SK-N-SH (cell line): ENCODE measurements around the gene RNF40. TPM values are rescaled to one million over a fixed set of nuclear protein-coding genes. Genes with fewer than 3 reads are reported as not detected.

Experiments used
- CTCF ChIA-PET: fragments of 300-600, 350-600 bp; formaldehyde crosslinking; extraction: SDS; loops from one replicate; lab custom pipeline; 2021; lab: Yijun Ruan, JAX
- POLR2A ChIA-PET: fragments of 350-600 bp; sonication (Branson Sonifier 250); formaldehyde crosslinking; extraction: SDS; loops from one replicate; lab custom pipeline; 2020; ENCODE audit warnings: antibody characterized with exemption, inconsistent platforms; lab: Yijun Ruan, JAX
- DNase-seq: peaks from one replicate; pipeline ENCODE4 v3.0.0; 2012
- H2AFZ ChIP-seq: fragments of 200-600 bp; sonication (generic); 2 replicates; pipeline ENCODE4 v1.8.1; 2016; ENCODE audit warnings: antibody characterized with exemption, mild to moderate bottlenecking, low read depth
- H3F3A ChIP-seq: fragments of 200-600 bp; sonication (generic); replicated peaks from 2 replicates; pipeline ENCODE3; 2016; ENCODE audit warnings: antibody characterized with exemption, mild to moderate bottlenecking; ENCODE audit not compliant: insufficient read depth
- H3K27ac ChIP-seq, 2 experiments: fragments of 200-500 bp in 1 of 2; fragments of 200-600 bp in 1 of 2; sonication (Bioruptor generic) in 1 of 2; sonication (generic), shearing (Covaris generic) in 1 of 2; 2 replicates each; pipeline versions ENCODE4 v1.5.1 to v1.6.1; 2014 to 2016; ENCODE audit warnings: low read depth in 2 of 2, inconsistent platforms in 1 of 2, low read length in 1 of 2, mild to moderate bottlenecking in 1 of 2, mixed read lengths in 1 of 2
- H3K27me3 ChIP-seq: fragments of 200-600 bp; sonication (generic), shearing (Covaris generic); 2 replicates; pipeline ENCODE4 v1.6.1; 2016; ENCODE audit warnings: mixed run types; ENCODE audit not compliant: insufficient read depth
- H3K36me3 ChIP-seq, 2 experiments: fragments of 200-500 bp in 1 of 2; fragments of 200-600 bp in 1 of 2; sonication (Bioruptor generic) in 1 of 2; sonication (generic) in 1 of 2; replicated peaks in 1 of 2; 2 replicates each; pipeline versions ENCODE3 to v1.5.1; 2014 to 2016; ENCODE audit warnings: low read length in 1 of 2, mild to moderate bottlenecking in 1 of 2; ENCODE audit not compliant: insufficient read depth in 2 of 2, control insufficient read depth in 1 of 2
- H3K4me1 ChIP-seq, 2 experiments: fragments of 200-500 bp in 1 of 2; fragments of 200-600 bp in 1 of 2; sonication (Bioruptor generic) in 1 of 2; sonication (generic), shearing (Covaris generic) in 1 of 2; 2 replicates each; pipeline versions ENCODE4 v1.5.1 to v1.6.1; 2014 to 2016; ENCODE audit warnings: low read depth in 1 of 2, low read length in 1 of 2, mixed run types in 1 of 2; ENCODE audit not compliant: insufficient read depth in 2 of 2, control insufficient read depth in 1 of 2
- H3K4me2 ChIP-seq: fragments of 200-600 bp; sonication (generic), shearing (Covaris generic); 2 replicates; pipeline ENCODE4 v1.6.1; 2017; ENCODE audit warnings: mixed run types
- H3K4me3 ChIP-seq, 2 experiments: fragments of 200-500 bp in 1 of 2; fragments of 200-600 bp in 1 of 2; sonication (Bioruptor generic) in 1 of 2; sonication (generic), shearing (Covaris generic) in 1 of 2; 2 replicates each; pipeline versions ENCODE4 v1.5.1 to v1.8.1; 2014 to 2016; ENCODE audit warnings: low read depth in 2 of 2, inconsistent platforms in 1 of 2, low read length in 1 of 2, mild to moderate bottlenecking in 1 of 2, mixed read lengths in 1 of 2, moderate library complexity in 1 of 2
- H3K79me2 ChIP-seq: fragments of 200-600 bp; sonication (generic); 2 replicates; pipeline ENCODE4 v1.8.1; 2017; ENCODE audit warnings: mild to moderate bottlenecking; ENCODE audit not compliant: insufficient read depth
- H3K9ac ChIP-seq: fragments of 200-600 bp; sonication (generic); 2 replicates; pipeline ENCODE4 v1.6.1; 2017; ENCODE audit warnings: mixed run types
- H3K9me2 ChIP-seq: fragments of 200-600 bp; sonication (generic); 2 replicates; pipeline ENCODE4 v1.6.1; 2017; ENCODE audit warnings: mixed run types
- H3K9me3 ChIP-seq: fragments of 200-600 bp; sonication (generic); 2 replicates; pipeline ENCODE4 v1.6.1; 2017; ENCODE audit warnings: mixed run types, mild to moderate bottlenecking, moderate library complexity
- H4K20me1 ChIP-seq: fragments of 200-600 bp; sonication (generic); 2 replicates; pipeline ENCODE4 v1.6.1; 2017; ENCODE audit warnings: mild to moderate bottlenecking, mixed run types; ENCODE audit not compliant: insufficient read depth
- FOXM1 ChIP-seq: IDR thresholded peaks from 2 replicates; pipeline ENCODE4 v1.4.0; 2012; ENCODE audit warnings: low read depth, mild to moderate bottlenecking
- GABPA ChIP-seq: IDR thresholded peaks from 2 replicates; pipeline ENCODE4 v1.4.0; 2012; ENCODE audit warnings: low read depth, mild to moderate bottlenecking
- MEF2A ChIP-seq: IDR thresholded peaks from 2 replicates; pipeline ENCODE4 v1.4.0; 2012; ENCODE audit warnings: low read depth, borderline replicate concordance
- MXI1 ChIP-seq: IDR thresholded peaks from 2 replicates; pipeline ENCODE4 v1.6.1; 2012; ENCODE audit warnings: mild to moderate bottlenecking, low read depth, low read length, improper control_type of control experiment
- NFIC ChIP-seq: IDR thresholded peaks from 2 replicates; pipeline ENCODE4 v1.4.0; 2012; ENCODE audit warnings: borderline replicate concordance
- NRF1 ChIP-seq: IDR thresholded peaks from 2 replicates; pipeline ENCODE4 v1.6.1; 2012; ENCODE audit warnings: low read depth, mild to moderate bottlenecking, low read length
- POLR2AphosphoS5 ChIP-seq: IDR thresholded peaks from 2 replicates; pipeline ENCODE4 v1.6.1; 2012; ENCODE audit warnings: low read depth, low read length
- RAD21 ChIP-seq: IDR thresholded peaks from 2 replicates; pipeline ENCODE4 v1.6.1; 2012; ENCODE audit warnings: mild to moderate bottlenecking, low read length
- RFX5 ChIP-seq: IDR thresholded peaks from 2 replicates; pipeline ENCODE4 v1.6.1; 2012; ENCODE audit warnings: mild to moderate bottlenecking, improper control_type of control experiment, low read length
- SMC3 ChIP-seq: IDR thresholded peaks from 2 replicates; pipeline ENCODE4 v1.6.1; 2012; ENCODE audit warnings: low read depth, low read length, improper control_type of control experiment
- WGBS: methylation state at CpG from one replicate; pipeline ENCODE4 v1.1.6; 2017; ENCODE audit warnings: low lambda C conversion rate; 5-methylcytosine and 5-hydroxymethylcytosine counted together
- polyA plus RNA-seq, 3 experiments: library from polyadenylated mRNA; depleted of rRNA; stranded (reverse); fragments of >200 nt; gene quantifications; 2 replicates each; pipeline ENCODE4 v1.2.3, GENCODE V29; 2012
- TF ChIP-seq, protein P1 (sequence below): fragments of 200-600 bp; sonication (generic); IDR thresholded peaks from 2 replicates; pipeline ENCODE4 v1.6.1; 2017; ENCODE audit warnings: antibody characterized with exemption, mild to moderate bottlenecking, moderate library complexity
- TF ChIP-seq, protein P2 (sequence below): IDR thresholded peaks from 2 replicates; pipeline ENCODE4 v1.4.0; 2012; ENCODE audit warnings: low read depth, borderline replicate concordance
- TF ChIP-seq, protein P3 (sequence below): fragments of 150-350 bp; IDR thresholded peaks from 2 replicates; pipeline ENCODE4 v1.6.1; 2016; ENCODE audit warnings: mild to moderate bottlenecking, low read depth, low read length
- TF ChIP-seq, protein P4 (sequence below): fragments of 150-350 bp; IDR thresholded peaks from 2 replicates; pipeline ENCODE4 v1.6.1; 2017; ENCODE audit warnings: antibody characterized with exemption, low read length, low read depth, borderline replicate concordance
- TF ChIP-seq, protein P5 (sequence below): IDR thresholded peaks from 2 replicates; pipeline ENCODE4; 2012
- TF ChIP-seq, protein P6 (sequence below): IDR thresholded peaks from 2 replicates; pipeline ENCODE4 v1.4.0; 2012; ENCODE audit warnings: low read depth, borderline replicate concordance

RNF40 gene
- polyA plus RNA-seq, 1 of the 3 experiments (the other 2 are of a cell fraction): 49.8 TPM

DNA sequence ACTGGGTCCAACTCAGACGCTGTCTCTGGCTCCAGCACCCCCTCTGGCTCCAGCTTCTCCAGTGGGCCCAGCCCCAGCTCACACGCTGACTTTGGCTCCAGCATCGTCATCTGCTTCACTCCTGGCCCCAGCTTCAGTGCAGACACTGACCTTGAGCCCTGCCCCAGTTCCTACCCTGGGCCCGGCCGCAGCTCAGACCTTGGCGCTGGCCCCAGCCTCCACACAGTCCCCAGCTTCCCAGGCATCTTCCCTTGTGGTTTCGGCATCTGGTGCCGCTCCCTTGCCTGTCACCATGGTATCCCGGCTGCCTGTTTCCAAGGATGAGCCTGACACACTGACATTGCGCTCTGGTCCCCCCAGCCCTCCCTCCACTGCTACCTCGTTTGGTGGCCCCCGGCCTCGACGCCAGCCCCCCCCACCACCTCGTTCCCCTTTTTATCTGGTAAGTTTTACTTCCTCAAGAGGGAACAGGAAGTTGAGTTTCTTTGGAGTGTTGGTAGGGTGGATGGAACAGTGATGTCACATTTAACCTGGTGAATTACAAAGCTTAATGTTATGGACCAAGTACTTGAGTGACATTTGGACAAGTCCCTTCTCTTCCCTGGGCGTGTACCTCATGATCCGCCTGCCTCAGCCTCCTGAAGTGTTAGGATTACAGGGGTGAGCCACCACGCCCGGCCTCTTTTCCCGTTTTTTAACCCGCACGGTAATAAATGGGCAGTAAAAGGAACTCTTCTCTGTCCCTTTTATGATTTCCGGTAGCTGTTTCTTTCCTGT is 37.3 kb upstream of the RNF40 start (continued):
- no peak for TF ChIP-seq POLR2AphosphoS5
- no peak for TF ChIP-seq NRF1
- TF ChIP-seq RAD21: no peak

DNA sequence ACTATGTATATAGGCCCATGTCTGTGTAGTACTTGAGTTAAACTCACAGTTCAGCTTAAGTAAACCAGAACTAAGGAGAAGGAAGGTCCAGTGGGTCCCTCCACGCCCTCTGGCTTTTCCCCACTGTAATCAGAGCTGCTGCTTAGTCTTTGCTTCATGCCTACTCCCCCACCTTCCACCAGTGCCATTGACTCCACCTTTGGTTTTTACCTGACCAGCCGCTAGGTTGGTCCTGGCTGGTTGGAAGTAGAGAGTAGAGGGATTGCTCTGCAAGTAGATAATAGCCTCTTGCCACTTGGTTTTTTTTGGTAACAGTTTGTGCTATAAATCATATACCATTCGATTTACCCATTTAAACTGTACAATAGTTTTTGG is 36.7 kb upstream of the RNF40 start:
- H3K79me2 ChIP-seq: peaks cover 49% of the 10 kb centered on the region
- H3K9me3 ChIP-seq: no peaks in the 10 kb centered on the region
- no peaks in the 10 kb centered on the region for H3K4me1 ChIP-seq
- peaks cover 67 to 79% of the 10 kb centered on the region in 2 experiments for H3K36me3 ChIP-seq
- TF ChIP-seq, protein P1, sequence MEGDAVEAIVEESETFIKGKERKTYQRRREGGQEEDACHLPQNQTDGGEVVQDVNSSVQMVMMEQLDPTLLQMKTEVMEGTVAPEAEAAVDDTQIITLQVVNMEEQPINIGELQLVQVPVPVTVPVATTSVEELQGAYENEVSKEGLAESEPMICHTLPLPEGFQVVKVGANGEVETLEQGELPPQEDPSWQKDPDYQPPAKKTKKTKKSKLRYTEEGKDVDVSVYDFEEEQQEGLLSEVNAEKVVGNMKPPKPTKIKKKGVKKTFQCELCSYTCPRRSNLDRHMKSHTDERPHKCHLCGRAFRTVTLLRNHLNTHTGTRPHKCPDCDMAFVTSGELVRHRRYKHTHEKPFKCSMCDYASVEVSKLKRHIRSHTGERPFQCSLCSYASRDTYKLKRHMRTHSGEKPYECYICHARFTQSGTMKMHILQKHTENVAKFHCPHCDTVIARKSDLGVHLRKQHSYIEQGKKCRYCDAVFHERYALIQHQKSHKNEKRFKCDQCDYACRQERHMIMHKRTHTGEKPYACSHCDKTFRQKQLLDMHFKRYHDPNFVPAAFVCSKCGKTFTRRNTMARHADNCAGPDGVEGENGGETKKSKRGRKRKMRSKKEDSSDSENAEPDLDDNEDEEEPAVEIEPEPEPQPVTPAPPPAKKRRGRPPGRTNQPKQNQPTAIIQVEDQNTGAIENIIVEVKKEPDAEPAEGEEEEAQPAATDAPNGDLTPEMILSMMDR: no peak
- TF ChIP-seq NFIC (no peak), SMC3 (no peak), FOXM1 (no peak), RAD21 (no peak), GABPA (no peak), MXI1 (no peak), MEF2A (no peak), RFX5 (no peak), NRF1 (no peak)
- TF ChIP-seq, protein P2, sequence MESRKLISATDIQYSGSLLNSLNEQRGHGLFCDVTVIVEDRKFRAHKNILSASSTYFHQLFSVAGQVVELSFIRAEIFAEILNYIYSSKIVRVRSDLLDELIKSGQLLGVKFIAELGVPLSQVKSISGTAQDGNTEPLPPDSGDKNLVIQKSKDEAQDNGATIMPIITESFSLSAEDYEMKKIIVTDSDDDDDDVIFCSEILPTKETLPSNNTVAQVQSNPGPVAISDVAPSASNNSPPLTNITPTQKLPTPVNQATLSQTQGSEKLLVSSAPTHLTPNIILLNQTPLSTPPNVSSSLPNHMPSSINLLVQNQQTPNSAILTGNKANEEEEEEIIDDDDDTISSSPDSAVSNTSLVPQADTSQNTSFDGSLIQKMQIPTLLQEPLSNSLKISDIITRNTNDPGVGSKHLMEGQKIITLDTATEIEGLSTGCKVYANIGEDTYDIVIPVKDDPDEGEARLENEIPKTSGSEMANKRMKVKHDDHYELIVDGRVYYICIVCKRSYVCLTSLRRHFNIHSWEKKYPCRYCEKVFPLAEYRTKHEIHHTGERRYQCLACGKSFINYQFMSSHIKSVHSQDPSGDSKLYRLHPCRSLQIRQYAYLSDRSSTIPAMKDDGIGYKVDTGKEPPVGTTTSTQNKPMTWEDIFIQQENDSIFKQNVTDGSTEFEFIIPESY: no peak
- TF ChIP-seq, protein P3, sequence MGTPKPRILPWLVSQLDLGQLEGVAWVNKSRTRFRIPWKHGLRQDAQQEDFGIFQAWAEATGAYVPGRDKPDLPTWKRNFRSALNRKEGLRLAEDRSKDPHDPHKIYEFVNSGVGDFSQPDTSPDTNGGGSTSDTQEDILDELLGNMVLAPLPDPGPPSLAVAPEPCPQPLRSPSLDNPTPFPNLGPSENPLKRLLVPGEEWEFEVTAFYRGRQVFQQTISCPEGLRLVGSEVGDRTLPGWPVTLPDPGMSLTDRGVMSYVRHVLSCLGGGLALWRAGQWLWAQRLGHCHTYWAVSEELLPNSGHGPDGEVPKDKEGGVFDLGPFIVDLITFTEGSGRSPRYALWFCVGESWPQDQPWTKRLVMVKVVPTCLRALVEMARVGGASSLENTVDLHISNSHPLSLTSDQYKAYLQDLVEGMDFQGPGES: no peak
- TF ChIP-seq, protein P4, sequence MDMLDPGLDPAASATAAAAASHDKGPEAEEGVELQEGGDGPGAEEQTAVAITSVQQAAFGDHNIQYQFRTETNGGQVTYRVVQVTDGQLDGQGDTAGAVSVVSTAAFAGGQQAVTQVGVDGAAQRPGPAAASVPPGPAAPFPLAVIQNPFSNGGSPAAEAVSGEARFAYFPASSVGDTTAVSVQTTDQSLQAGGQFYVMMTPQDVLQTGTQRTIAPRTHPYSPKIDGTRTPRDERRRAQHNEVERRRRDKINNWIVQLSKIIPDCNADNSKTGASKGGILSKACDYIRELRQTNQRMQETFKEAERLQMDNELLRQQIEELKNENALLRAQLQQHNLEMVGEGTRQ: no peak
- TF ChIP-seq, protein P5, sequence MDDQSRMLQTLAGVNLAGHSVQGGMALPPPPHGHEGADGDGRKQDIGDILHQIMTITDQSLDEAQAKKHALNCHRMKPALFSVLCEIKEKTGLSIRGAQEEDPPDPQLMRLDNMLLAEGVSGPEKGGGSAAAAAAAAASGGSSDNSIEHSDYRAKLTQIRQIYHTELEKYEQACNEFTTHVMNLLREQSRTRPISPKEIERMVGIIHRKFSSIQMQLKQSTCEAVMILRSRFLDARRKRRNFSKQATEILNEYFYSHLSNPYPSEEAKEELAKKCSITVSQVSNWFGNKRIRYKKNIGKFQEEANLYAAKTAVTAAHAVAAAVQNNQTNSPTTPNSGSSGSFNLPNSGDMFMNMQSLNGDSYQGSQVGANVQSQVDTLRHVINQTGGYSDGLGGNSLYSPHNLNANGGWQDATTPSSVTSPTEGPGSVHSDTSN: no peak
- TF ChIP-seq, protein P6, sequence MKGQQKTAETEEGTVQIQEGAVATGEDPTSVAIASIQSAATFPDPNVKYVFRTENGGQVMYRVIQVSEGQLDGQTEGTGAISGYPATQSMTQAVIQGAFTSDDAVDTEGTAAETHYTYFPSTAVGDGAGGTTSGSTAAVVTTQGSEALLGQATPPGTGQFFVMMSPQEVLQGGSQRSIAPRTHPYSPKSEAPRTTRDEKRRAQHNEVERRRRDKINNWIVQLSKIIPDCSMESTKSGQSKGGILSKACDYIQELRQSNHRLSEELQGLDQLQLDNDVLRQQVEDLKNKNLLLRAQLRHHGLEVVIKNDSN: no peak
- no peak for DNase-seq
- no peak overlapping the region for H3K4me3 ChIP-seq
- no peak overlapping the region for H3K9ac ChIP-seq
- no peaks in the 10 kb centered on the region for H3K27me3 ChIP-seq
- POLR2A ChIA-PET: no interaction called here
- H3K9me2 ChIP-seq: no peaks in the 10 kb centered on the region
- 0 out of 2 replicates have a peak, but pooled peaks cover 5% of the 10 kb centered on the region for H4K20me1 ChIP-seq
- no peak overlapping the region for H3K27ac ChIP-seq
- WGBS: 83% methylated on average over 3 of the region's 3 CpGs
- peaks cover 14% of the 10 kb centered on the region for H3F3A ChIP-seq
- CTCF ChIA-PET: no interaction called here
- H3K4me2 ChIP-seq: no peak overlapping the region
- no peak overlapping the region for H2AFZ ChIP-seq
